ENCODE results near the gene NAA11.

NAA11 gene

GRCh38 chr4:79311279-79311678, 14.6 kb downstream of the NAA11 start:
- no peak for DNase-seq (ENCODE audit: extremely low read depth, insufficient read length)
- Histone ChIP-seq H3K27me3 (replicated peaks; ENCODE audit: control insufficient read depth, insufficient read depth, low read length) (no peaks in the 10 kb centered on the region), H3K4me3 (replicated peaks; ENCODE audit: low read depth, low read length) (no peak overlapping the region), H3K36me3 (ENCODE audit: control insufficient read depth, insufficient read depth, low read length) (no peaks in the 10 kb centered on the region)
- TF ChIP-seq CTCF (IDR thresholded peaks at IDR 0.05; ENCODE audit: insufficient read depth, low read length, poor library complexity, severe bottlenecking): no peak

DNA sequence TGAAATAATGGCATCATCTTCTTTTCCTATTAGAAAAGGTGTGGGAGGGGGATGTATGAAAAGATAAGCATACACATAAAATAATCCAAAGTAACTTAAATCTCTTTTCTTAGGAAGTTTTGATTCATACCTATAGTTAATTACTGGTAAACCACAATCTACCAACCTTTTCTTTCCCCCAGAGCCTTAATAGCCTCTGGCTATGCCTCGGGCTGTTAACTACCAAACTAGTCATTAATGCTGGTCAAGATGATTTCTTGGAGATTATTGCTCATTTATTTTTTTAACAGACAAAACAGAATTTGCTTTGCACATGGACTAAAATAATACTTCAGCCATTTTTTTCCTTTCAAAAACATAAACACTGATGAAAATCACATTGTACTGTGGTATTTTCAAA, 16.9 kb downstream of the NAA11 start:
- no peak overlapping the region for H3K4me3 ChIP-seq (replicated peaks; ENCODE audit: low read depth, low read length)
- no peak for TF ChIP-seq CTCF (IDR thresholded peaks at IDR 0.05; ENCODE audit: insufficient read depth, low read length, poor library complexity, severe bottlenecking)
- no peak for DNase-seq (ENCODE audit: extremely low read depth, insufficient read length)

GRCh38 chr4:79308137-79308536, 17.7 kb downstream of the NAA11 start:
- H3K27me3 ChIP-seq (replicated peaks; ENCODE audit: control insufficient read depth, insufficient read depth, low read length): no peaks in the 10 kb centered on the region

More for the DNA sequence above, 16.9 kb downstream of the NAA11 start:
- Histone ChIP-seq H3K27me3 (replicated peaks; ENCODE audit: control insufficient read depth, insufficient read depth, low read length) (no peaks in the 10 kb centered on the region), H3K36me3 (ENCODE audit: control insufficient read depth, insufficient read depth, low read length) (no peaks in the 10 kb centered on the region)

DNA sequence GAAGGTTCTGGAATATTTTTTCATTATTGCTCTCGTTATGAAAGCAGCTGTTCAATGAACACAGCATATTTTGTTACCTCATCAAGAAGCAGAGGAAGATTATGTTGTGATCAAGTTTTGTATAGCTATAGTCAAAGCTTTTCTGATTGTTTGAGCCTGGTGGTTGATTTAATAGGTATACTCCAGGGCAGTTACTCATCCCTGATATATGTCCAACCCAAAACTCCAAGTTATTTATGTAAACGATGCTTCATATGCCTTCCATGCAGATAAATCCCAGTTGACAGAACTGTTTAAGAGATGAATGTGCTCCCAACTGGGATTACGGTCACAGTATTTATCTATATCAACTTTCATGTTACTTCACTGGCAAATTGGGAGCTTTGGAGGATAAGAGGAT, 19.1 kb downstream of the NAA11 start:
- DNase-seq (ENCODE audit: extremely low read depth, insufficient read length): no peak
- H3K4me3 ChIP-seq (replicated peaks; ENCODE audit: low read depth, low read length): no peak overlapping the region
- H3K27me3 ChIP-seq (replicated peaks; ENCODE audit: control insufficient read depth, insufficient read depth, low read length): no peaks in the 10 kb centered on the region
- no peak for TF ChIP-seq CTCF (IDR thresholded peaks at IDR 0.05; ENCODE audit: insufficient read depth, low read length, poor library complexity, severe bottlenecking)
- no peaks in the 10 kb centered on the region for H3K36me3 ChIP-seq (ENCODE audit: control insufficient read depth, insufficient read depth, low read length)

More at GRCh38 chr4:79308137-79308536, 17.7 kb downstream of the NAA11 start:
- DNase-seq (ENCODE audit: extremely low read depth, insufficient read length): no peak
- Histone ChIP-seq H3K4me3 (replicated peaks; ENCODE audit: low read depth, low read length) (no peak overlapping the region), H3K36me3 (ENCODE audit: control insufficient read depth, insufficient read depth, low read length) (no peaks in the 10 kb centered on the region)
- no peak for TF ChIP-seq CTCF (IDR thresholded peaks at IDR 0.05; ENCODE audit: insufficient read depth, low read length, poor library complexity, severe bottlenecking)

DNA sequence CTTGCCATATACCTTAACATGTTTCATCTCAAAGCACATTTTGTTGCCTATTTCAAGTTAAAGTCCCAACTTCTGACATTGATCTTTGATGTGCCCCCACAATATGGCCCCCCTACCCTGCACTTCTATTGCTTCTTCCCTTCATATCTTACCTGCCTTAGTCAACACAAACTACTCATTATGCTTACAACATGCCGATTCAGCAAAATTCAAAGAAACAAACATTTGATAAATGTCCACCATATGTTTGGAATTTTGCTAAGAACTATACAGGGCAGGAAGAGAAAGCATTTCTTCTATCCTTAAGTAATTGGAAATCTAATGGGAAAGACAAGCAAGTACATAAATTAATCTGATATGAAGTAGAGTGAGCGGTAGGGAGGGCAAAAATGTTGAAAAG, 25.6 kb downstream of the NAA11 start:
- DNase-seq (ENCODE audit: extremely low read depth, insufficient read length): no peak
- Histone ChIP-seq H3K36me3 (ENCODE audit: control insufficient read depth, insufficient read depth, low read length) (no peaks in the 10 kb centered on the region), H3K4me3 (replicated peaks; ENCODE audit: low read depth, low read length) (no peak overlapping the region), H3K27me3 (replicated peaks; ENCODE audit: control insufficient read depth, insufficient read depth, low read length) (no peaks in the 10 kb centered on the region)
- no peak for TF ChIP-seq CTCF (IDR thresholded peaks at IDR 0.05; ENCODE audit: insufficient read depth, low read length, poor library complexity, severe bottlenecking)

DNA sequence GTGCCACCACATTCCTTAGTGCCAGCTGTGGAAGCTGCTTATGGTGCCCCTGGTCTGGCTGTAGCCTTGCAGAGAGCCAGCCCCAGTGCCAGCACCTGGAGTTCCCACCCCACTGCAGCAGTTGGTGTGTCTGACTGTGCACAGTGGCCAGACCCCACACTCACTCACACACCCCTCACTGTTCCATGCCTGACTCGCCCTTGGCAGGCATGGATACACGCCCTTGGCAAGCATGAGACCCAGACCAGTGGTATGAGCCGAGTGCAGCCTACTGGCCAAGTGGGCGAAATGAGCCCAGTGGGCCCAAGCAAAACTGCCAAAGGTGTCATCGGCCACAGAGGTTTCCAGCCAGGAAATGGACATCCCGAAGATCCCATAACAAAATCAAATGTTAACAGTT, 27.4 kb downstream of the NAA11 start:
- Histone ChIP-seq H3K36me3 (ENCODE audit: control insufficient read depth, insufficient read depth, low read length) (no peaks in the 10 kb centered on the region), H3K27me3 (replicated peaks; ENCODE audit: control insufficient read depth, insufficient read depth, low read length) (no peaks in the 10 kb centered on the region)
- no peak for TF ChIP-seq CTCF (IDR thresholded peaks at IDR 0.05; ENCODE audit: insufficient read depth, low read length, poor library complexity, severe bottlenecking)

More for the DNA sequence above, 27.4 kb downstream of the NAA11 start:
- no peak for DNase-seq (ENCODE audit: extremely low read depth, insufficient read length)
- H3K4me3 ChIP-seq (replicated peaks; ENCODE audit: low read depth, low read length): no peak overlapping the region

Measured in GM06990 (cell line).